GM18508 (cell line): ENCODE measurements around the gene WDR62.
A peak's percentile ranks its signal among the peaks of the same experiment; 100 is the strongest.
"Not testable (repeated sequence)": the region's sequence is repeated elsewhere in the genome, so short reads cannot be mapped to it uniquely, and the experiment has no call there.

Experiments used
- ATAC-seq: cut with Tn5 transposase; IDR thresholded peaks from one replicate; pipeline ENCODE4 v1.9.1; 2021; ENCODE audit warnings: moderate number of reproducible peaks; ENCODE audit not compliant: insufficient read depth, unreplicated experiment

WDR62 gene

DNA sequence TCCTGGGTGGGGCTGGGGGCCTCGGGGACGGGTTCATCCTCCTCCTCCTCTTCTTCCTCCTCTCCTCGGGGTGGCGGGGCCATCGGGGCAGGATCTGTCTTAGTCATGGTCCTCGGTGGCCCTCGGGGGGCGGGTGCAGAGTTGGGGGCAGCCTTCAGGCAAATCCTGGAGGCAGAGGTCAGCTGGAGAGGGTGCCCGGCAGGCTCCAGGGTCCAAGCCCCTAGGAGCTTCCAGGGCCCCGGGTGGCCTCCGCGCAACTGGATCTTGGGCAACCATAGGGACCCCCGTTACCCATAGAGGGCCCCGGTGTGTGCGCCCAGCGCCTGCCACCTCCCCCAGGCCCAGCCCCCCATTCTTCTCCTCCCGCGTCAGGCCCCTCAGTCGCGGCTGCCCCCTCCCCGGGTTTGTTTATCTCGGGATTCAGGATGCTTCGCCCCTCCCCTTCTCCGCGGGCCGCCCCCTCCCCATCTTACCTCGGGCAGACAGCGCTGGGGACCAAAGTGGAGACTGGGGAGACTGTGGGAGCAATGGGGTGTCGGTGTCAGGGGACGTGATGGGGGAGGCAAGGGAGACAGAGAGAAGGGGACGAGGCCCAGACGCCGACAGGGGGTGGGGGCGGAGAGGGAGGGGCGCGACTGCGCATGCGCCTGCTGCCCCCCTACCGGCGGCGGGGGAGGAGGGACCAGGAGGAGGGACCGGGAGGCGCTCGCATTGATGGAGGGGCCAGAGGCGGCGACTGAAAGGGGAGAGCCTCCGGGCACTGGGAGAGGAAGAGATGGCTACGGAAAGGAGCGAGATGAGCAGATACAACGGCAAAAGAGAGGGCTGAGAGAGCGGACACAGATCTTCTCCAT lies 22.2 kb upstream of the WDR62 start, which contains the start of gene CLIP3:
CLIP3 (minus strand) TSS at position 623 of the 854 bp plus-strand sequence; CDS start at position 107, 516 bp downstream.
- ATAC-seq, result no peak

DNA sequence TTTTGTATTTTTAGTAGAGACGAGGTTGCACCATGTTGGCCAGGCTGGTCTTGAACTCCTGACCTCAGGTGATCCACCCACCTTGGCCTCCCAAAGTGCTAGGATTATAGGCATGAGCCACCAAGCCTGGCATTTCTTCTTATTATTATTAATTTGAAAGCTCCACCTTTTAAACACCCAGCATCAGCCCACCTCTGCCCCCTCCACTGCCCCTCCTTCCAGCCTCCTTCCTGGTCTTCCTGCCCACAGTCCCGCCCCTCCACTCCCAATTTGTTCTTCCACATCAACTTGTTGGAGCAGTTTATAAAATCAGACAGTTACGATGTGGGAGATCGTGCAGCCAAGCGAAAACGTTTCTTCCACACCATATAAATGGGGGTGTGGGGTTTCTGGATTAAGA lies 14.2 kb upstream of the WDR62 start:
- ATAC-seq, result no peak

GRCh38 chr19:36041092-36041491 lies 13.6 kb upstream of the WDR62 start:
- ATAC-seq, result not testable (repeated sequence)

- no peak for ATAC-seq
Observed at GRCh38 chr19:36041831-36042230, 12.9 kb upstream of the WDR62 start.

DNA sequence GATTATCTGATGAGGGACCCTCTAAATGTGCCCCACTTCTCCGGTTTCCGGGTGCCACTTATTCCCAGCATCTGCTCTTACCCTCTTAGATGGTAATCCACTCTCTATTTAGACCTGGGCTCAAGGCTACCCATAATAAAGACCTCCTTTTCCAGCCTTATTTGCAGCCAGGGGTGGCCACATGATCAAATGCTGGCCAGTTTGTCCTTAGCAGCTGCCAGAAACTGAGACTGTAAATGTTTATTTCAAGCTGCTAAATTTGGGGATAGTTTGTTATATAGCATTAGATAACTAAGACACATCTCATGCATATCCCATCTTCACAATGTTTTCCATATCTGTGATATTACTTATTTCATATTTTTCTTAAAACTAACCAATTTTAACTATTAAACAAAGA lies 10.7 kb upstream of the WDR62 start:
- ATAC-seq, result no peak

DNA sequence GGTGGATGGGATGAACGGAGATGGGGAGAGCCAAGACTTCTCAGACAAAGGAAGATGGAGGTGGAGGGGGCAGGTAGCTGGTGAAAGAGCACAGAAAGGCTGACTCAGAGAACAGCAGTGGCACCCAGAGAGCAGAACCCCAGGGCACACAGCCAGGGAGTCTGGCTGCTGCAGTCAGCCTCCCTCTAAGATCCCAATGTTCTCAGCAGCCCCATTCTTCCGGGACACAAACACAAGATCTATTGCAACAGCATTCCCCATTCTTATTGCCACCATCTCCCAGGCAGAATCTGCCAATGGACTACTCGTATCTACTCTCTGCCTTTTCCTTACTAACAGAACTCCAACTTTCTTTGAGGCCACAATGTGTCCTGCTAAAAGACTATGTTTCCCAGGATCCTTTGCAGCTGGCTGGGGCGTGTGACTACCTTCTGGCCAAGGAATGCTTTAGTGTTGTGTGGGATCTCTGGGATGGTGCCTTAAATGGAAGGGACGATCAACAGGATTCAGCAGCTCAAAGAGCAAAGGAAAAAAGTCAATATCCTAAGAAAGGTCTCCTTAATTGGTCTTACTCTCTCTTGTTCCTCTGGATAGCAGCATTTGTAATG lies 8.2 kb upstream of the WDR62 start:
- ATAC-seq, result no peak

DNA sequence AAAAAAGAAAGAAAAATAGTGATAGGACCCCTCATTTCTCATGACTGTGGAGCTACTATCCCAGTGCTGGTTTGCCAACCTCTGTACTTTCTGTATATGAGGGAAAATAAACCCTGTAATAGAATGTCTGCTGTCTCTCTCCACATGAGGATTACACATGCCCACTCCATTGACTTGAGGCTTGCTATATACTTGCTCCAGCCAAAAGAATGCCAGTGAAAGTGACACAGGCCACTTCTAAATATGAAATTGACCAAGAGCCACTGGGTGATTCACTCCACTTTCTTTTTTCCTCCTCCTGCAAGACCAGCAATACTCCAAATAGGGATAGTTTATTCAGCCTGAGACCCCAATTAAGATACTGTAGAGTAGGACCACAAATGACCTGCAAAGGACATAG lies 6.9 kb upstream of the WDR62 start:
- no peak for ATAC-seq

DNA sequence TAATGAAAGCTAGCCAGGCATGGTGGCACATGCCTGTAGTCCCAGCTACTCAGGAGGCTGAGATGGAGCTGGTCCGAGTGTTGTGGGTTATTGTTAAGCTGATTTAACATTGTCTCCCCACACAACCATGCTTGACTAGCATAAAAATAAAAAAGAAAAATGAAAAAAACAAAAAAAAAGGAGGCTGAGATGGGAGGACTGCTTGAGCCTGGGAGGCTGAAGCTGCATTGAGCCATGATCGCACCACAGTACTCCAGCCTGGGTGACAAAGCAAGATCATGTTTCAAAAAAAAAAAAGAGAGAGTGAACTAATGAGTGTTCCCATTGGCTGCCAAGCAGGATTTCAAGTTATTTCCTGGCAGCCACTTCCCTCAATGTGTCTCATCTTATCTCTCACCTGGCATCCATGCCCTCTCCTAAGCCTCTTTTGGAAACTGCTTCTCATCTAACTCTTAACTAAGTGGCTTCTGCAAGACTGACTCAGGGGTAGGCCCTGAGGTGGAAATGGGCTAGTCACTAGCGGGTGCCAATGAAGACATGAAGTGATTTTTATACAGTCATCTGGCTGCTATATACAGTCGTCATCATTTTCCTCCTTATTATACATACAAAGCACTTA lies 5.5 kb upstream of the WDR62 start:
- no peak for ATAC-seq

- no peak for ATAC-seq
Observed at GRCh38 chr19:36051236-36051635, 3.5 kb upstream of the WDR62 start.

DNA sequence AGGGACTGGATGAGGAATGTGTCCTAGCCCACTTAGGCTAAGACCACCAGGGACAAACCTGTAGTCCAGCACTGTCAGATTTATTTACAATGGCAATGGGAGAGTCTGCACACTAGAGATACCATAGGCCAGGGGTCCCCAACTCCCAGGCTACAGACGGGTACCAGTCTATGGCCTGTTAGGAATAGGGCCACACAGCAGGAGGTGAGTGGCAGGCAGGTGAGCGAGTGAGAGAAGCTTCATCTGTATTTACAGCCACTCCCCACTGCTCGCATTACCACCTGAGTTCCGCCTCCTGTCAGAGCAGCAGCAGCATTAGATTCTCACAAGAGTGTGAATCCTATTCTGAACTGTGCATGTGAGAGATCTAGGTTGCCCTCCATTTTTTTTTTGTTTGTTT lies 3.1 kb upstream of the WDR62 start:
- ATAC-seq, result no peak

GRCh38 chr19:36054119-36054732 lies 471 bp upstream of the WDR62 start, which contains the start of gene THAP8:
THAP8 (minus strand) TSS chr19:36054285; CDS start chr19:36054217, 68 bp downstream.
- ATAC-seq, result peak; percentile 57

DNA sequence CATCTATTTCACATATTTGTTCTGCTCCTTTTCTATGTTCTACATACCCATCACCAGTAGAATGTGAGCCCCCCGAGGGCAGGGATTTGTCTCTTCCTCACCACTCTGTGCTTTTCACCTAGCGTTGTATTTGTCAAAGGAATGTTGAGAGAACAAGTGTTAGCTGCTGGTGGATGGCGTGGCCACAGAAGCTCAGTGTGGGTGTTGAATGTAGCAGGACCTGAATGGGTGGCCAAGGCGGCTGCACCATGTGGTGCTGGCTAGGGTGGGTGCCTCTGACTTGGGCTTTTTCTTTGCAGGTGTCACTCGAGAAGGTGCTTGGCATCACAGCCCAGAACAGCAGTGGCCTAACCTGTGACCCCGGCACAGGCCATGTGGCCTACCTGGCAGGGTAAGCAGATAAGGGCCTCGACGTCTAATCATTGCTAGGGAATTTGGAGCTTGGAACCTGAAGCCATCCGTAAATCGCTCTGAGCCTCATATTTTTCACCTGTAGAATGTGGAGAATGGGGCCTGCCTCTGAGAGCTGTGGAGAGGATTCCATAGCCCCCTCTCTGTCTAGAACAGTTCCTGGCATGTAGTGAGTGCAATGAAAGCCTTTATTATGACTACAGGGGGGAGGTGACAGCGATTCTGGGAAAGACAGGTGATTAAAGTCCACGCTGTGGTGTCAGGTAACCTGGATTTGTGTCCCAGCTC lies 3.9 kb downstream of the WDR62 start:
- ATAC-seq, result no peak

DNA sequence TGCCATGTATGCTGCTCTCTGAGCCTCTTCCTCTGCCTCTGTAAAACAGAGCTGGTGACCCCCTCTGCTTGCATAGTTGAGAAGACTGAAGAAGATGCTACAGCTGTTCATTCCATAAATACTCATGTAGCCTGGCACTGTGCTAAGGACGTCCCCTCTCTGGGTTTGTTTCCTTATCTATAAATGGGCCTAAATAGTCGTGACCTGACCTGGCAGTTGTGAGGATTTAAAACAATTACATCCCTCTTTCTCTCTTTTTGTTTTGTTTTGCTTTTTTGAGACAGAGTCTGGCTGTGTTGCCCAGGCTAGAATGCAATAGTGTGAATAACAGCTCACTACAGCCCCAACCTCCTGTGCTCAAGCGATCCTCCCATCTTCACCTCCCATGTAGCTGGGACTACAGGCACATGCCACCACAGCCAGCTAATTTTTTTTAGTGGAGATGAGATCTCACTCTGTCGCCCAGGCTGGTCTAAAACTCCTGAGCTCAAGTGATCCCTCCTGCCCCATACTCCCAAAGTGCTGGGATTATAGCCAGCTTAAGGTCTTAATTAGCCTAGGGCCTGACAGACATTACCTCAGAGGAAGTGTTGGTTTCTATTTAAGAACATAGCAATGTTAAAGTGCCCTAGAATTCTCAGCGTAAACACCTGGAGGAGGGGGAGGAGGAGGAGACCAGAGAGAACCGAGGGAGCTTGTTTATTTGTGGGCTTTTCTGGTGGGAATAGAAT lies 4.6 kb downstream of the WDR62 start:
- no peak for ATAC-seq

DNA sequence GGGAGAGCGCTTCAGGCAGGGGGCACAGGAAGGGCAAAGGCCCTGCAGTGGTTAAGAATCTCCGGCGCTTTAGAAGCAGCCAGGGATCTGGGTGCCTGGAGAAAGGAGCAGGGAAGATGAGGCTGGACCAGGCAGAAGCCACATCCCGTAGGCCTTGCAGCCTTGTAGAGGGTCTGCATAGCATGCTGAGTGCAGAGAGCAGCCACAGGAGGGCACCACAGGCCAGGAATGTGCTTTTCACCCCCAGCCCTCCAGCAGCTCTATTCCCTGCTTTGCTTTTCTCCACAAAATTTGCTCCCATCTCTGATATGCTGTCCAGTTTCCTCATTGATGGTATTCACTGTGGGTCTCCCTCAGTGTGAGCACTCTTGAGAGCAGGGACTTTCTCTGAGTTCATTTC lies 5.7 kb downstream of the WDR62 start:
- ATAC-seq, result no peak

DNA sequence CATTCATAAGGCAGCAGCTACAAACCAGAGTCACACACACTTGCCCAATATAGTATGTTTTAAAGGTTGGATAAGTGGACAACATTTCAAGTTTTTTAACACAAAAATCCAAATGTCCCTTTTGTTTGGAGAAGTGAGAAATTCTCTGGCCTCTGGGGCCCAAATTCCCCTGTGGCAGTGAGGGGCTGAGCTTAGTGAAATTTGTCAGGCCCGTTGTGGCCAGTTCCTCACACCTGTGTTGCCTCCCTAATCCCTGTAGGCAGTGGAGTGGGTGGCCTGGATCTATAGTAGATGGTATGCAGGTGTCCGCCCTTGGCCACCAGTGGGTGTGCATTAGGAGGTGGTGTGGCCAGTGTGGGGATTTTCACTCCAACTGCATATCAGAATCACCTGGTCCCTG lies 6.7 kb downstream of the WDR62 start:
- no peak for ATAC-seq

- no peak for ATAC-seq
Observed at GRCh38 chr19:36064826-36065225, 10.1 kb downstream of the WDR62 start.

GRCh38 chr19:36067681-36068080 lies 13.0 kb downstream of the WDR62 start:
- ATAC-seq, result no peak

GRCh38 chr19:36068810-36069499 lies 14.3 kb downstream of the WDR62 start:
- not testable (repeated sequence) for ATAC-seq

DNA sequence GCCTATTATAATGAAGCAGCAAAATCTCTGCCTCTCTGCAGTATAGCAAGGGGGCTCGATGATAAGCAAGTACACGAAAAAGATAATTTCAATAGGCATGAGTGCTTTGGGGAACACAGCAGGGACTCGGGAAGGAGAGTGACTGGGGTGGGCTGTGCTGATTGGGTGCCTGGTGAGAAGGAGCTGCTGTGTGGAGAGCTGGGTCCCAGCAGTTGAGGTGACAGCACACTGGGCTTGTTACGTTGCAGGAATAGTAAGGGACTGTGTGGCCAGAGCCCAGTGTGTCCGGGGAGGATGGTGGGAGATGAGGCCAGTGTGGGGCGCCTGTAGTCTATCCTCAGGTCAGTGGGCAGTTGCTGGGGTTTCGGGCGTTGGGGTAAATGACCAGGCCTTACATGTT lies 17.4 kb downstream of the WDR62 start:
- ATAC-seq, result no peak
